HG03103 (cell line): Measurements from ENCODE around the gene POLR2C.

Source experiments
- ATAC-seq: cut with Tn5 transposase; IDR thresholded peaks from one replicate; pipeline ENCODE4 v1.9.1; 2021; ENCODE audit warnings: low read depth; ENCODE audit not compliant: unreplicated experiment

The POLR2C gene

DNA sequence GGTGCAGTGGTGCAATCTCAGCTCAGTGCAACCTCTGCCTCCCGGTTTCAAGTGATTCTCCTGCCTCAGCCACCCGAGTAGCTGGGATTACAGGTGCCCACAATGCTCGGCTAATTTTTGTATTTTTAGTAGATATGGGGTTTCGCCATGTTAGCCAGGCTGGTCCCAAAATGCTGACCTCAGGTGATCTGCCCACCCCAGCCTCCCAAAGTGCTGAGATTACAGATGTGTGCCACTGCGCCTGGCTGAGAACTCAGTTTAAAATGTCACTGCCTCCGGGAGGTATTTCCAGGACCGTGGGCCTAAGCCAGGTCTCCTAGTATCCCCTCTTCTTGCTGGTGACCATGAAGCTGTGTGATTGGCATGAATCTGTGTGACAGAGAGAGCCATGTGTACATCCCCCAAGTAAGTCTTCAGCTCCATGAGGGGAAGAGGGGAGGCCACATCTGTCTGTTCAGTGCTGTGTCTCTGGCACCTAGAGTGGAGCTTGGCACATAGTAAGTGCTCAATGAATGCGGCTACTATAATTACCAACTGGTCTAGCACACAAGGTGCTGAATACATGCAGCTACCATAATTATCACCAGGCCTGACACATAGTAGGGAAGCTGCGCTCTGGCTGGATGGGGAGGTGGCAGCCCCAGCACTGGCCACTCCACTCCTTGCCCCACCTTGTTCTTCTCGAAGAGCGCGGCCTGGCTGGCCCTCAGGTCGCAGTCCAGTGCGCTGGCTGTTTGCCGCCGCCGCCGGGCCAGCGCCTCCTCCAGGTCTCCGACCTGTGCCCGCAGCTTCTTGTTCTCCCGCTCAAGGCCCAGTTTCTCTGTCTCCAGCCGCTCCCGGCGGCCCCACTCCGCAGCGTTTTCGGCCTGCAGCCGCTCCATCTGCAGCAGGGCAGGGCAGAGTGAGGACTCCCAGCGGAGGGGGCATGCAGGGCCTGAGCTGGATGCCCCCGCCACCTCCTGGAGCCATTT, 55.2 kb downstream of the POLR2C start:
- ATAC-seq: no peak

DNA sequence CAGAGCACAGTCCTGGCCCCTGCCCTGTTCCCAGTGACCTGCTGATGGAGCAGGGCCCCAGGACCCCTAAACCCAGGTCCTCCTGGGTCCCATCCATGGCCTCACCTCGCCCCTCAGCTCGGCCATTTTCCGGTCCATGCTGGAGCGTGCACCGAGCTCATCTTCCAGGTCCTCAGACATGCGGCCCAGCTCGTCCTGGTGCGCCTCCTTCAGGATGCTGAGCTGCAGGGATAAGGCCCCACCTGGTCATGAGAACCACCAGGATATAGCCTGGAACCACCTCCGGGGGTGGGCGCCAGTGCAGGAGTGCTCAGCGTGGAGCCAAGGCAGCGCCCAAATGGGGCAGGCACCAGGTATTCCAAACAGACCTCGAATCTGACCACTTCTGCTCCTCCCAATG, 56.0 kb downstream of the POLR2C start:
- no peak for ATAC-seq

DNA sequence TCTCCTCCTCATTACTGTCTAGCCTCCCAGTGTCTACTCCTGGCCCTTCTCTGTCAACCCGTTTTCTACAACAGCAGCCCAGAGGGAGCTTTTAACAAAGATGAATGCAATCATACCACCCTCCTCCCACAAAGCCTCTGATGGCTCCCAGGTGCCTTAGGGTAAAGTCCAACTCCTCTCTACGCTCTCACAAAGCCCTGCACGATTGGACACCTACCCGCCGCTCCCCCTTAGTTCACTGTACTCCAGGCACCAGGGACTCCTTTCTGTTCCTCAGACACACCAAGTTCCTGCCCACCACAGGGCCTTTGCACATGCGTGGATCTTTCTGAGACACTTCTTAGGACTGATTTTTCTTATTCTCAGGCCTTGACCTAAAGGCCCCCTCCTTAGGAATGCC, 56.4 kb downstream of the POLR2C start:
- no peak for ATAC-seq

DNA sequence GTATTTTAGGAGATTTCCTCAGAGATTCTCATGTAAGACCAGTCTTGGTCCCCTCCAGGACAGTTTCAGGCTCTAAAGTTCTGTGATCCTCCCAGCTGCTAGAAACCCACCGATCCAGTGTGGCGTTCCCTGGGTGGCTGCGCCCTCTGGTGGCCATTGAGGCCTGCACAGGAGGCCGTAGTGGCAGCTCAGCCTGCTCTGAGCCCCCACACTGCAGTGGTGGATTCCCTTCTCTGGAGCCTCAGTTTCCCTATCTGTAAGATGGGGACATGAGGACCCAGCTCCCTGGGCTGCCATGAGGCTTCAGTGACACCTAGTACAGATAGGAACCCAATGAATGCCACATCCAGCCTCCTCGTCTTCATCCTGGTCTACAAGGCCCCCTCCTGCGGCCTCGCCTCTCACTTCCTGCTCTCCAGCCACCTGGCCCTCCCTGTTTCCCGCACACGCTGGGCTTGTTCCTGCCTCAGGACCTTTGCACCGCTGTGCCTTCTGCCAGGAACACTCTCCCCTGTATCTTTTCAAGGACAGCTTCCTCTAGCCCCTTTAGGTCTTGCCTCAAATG, 57.4 kb downstream of the POLR2C start:
- ATAC-seq: no peak
